ENCODE results near the gene NTN3.

Gene NTN3

GRCh38 chr16:2516391-2517240 lies 45.5 kb downstream of the NTN3 start:
- peak overlapping the region; percentile 19 for H3K4me3 ChIP-seq (ENCODE audit: low read depth, low read length)
- TF ChIP-seq, protein P1, sequence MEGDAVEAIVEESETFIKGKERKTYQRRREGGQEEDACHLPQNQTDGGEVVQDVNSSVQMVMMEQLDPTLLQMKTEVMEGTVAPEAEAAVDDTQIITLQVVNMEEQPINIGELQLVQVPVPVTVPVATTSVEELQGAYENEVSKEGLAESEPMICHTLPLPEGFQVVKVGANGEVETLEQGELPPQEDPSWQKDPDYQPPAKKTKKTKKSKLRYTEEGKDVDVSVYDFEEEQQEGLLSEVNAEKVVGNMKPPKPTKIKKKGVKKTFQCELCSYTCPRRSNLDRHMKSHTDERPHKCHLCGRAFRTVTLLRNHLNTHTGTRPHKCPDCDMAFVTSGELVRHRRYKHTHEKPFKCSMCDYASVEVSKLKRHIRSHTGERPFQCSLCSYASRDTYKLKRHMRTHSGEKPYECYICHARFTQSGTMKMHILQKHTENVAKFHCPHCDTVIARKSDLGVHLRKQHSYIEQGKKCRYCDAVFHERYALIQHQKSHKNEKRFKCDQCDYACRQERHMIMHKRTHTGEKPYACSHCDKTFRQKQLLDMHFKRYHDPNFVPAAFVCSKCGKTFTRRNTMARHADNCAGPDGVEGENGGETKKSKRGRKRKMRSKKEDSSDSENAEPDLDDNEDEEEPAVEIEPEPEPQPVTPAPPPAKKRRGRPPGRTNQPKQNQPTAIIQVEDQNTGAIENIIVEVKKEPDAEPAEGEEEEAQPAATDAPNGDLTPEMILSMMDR (conservative IDR thresholded peaks at IDR 0.05; ENCODE audit: low read depth, low read length): no peak
- DNase-seq (ENCODE audit: low read depth): peak; percentile 27

GRCh38 chr16:2517954-2518605 lies 47.0 kb downstream of the NTN3 start:
- TF ChIP-seq, protein P1 (conservative IDR thresholded peaks at IDR 0.05; ENCODE audit: low read depth, low read length): no peak
- no peak overlapping the region for H3K4me3 ChIP-seq (ENCODE audit: low read depth, low read length)
- DNase-seq (ENCODE audit: low read depth): no peak

DNA sequence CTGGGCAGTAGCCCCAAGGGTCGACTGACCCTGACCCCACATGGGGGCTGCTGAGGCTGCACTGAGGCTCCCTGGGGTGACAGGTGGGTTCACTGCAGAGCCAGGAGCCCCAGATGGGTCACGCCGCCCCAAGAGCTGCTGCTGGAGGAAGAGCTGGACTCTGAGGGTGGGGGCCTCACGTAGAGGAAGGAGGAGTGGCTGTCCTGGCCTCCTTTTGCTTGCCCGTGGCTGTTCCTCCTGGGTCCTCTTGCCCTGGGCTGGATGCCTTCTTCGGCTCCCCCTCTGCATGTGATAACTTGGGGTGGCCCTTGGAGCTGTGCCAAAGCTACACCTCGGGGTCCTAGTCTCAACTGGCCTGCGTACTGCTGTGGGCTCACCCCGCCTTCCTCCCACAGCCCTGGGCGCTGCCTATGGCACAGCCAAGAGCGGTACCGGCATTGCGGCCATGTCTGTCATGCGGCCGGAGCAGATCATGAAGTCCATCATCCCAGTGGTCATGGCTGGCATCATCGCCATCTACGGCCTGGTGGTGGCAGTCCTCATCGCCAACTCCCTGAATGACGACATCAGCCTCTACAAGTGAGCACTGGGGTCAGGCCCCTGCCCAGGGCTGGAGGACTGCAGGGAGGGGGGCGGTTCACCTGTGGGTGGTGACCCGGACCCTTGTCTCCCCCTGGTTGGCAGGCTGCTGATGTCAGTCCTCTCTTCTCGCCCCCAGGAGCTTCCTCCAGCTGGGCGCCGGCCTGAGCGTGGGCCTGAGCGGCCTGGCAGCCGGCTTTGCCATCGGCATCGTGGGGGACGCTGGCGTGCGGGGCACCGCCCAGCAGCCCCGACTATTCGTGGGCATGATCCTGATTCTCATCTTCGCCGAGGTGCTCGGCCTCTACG lies 48.0 kb downstream of the NTN3 start:
- H3K4me3 ChIP-seq (ENCODE audit: low read depth, low read length): no peak overlapping the region
- no peak for DNase-seq (ENCODE audit: low read depth)
- TF ChIP-seq, protein P1 (conservative IDR thresholded peaks at IDR 0.05; ENCODE audit: low read depth, low read length): no peak

- no peak for DNase-seq (ENCODE audit: low read depth)
- H3K4me3 ChIP-seq (ENCODE audit: low read depth, low read length): peak overlapping the region; percentile 40
- TF ChIP-seq, protein P1 (conservative IDR thresholded peaks at IDR 0.05; ENCODE audit: low read depth, low read length): no peak
Measured at GRCh38 chr16:2519711-2520080, 48.6 kb downstream of the NTN3 start.

DNA sequence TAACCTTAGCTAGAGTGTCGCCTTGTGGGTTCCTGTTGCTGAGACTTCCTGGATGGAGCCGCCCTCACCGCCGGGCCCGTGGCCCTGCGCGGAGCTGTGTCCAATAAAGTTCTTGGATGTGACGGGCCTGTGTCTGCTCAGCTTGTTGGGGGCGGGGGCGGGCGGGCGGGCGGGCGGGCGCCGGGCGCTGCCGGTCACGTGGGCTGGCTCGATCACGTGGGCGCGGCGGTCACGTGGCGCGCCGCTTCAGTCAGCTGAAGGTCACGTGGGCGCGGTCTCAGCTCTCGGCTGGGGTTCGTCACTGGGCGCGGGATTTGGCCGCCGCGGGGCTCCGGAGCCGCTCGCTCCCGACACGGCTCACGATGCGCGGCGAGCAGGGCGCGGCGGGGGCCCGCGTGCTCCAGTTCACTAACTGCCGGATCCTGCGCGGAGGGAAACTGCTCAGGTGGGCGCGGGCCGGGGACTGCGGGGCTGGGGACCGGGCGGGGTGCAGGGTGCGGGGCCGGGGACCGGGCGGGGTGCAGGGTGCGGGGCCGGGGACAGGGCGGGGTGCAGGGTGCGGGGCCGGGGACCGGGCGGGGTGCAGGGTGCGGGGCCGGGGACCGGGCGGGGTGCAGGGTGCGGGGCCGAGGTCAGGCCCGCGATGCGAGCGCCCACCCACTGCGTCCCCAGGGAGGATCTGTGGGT lies 49.1 kb downstream of the NTN3 start, which contains the start of gene AMDHD2:
AMDHD2 (plus strand) TSS at position 275 of the 687 bp plus-strand sequence; CDS start at position 363, 88 bp downstream.
- TF ChIP-seq, protein P1 (conservative IDR thresholded peaks at IDR 0.05; ENCODE audit: low read depth, low read length): no peak
- DNase-seq (ENCODE audit: low read depth): peak; percentile 94
- peak within 1 kb of the TSS; percentile 75 for H3K4me3 ChIP-seq (ENCODE audit: low read depth, low read length)

All from choroid plexus epithelial cell (primary cell).